Measurements from ENCODE around the gene ZNF274. TPM values are rescaled to one million over a fixed set of nuclear protein-coding genes. Genes with fewer than 3 reads are reported as not detected.

The ZNF274 gene
- total and polyA plus RNA-seq, 9 of the 15 experiments (the other 6 are each of a cell fraction or from before 2014, with no cell fraction given): 5.2 to 37.0 (median 28.1) TPM

DNA sequence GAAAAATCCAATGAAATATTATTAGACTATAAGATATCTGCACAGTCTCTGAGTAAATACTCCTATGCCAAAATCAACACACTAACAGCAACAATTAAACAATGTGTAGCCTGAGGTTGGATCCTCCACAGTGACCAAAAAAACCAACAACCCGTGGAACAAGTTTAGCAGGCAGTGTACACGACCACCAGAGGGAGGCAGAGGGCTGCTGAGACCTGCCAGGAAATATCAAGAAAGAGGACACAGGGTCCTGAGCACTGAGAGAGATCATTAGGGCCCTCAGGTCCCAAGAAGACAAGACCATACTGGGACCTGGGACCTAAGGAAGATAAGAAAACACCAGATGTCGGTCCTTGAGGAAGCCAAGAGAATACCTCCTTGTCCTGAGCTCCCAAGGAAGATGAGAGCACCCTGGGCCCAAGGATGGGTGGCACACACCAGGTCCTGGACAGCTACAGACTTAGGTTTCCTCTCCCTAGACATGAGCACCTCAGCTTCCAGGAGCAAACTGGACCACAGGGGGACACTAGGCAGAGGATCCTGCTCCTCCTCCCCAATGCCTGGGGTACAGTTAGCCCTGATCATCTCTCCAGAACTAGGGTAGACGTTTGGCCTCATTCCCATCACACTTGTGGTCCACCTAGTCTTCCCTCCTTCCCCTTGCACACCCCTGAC, 822 bp upstream of the ZNF274 start (continued):
- TF ChIP-seq REST (IDR thresholded peaks at IDR 0.05; ENCODE audit: borderline replicate concordance) (peak; percentile 60; the same call in 1 of the 2 replicates), REST (CRISPR knock-in tag; IDR thresholded peaks at IDR 0.05; ENCODE audit: low read depth) (no peak), HDGF (IDR thresholded peaks at IDR 0.05) (peak; percentile 75; the same call in 1 of the 2 replicates), RBM22 (IDR thresholded peaks at IDR 0.05; ENCODE audit: low read depth, low read length, poor library complexity, severe bottlenecking) (no peak), ZNF217 (CRISPR knock-in tag; IDR thresholded peaks at IDR 0.05) (no peak), ZBTB1 (CRISPR knock-in tag; IDR thresholded peaks at IDR 0.05; ENCODE audit: borderline replicate concordance, low read depth) (no peak), POLR2AphosphoS5 (IDR thresholded peaks at IDR 0.05; ENCODE audit: control insufficient read depth, insufficient read depth, low read depth, low read length) (0 out of 2 replicates have a peak, but pooled peaks have one; percentile 23), SIN3A (IDR thresholded peaks at IDR 0.05; ENCODE audit: borderline replicate concordance in 2 of 2, control insufficient read depth in 1 of 2, low read depth in 2 of 2, low read length in 2 of 2) (0 out of 4 replicates have a peak, but pooled peaks of 1 of the 2 experiments have one; percentile 45), ZNF263 (CRISPR knock-in tag; IDR thresholded peaks at IDR 0.05; ENCODE audit: borderline replicate concordance) (peak; percentile 85; the same call in 1 of the 2 replicates), CC2D1A (IDR thresholded peaks at IDR 0.05) (0 out of 2 replicates have a peak, but pooled peaks have one; percentile 31), RBFOX2 (IDR thresholded peaks at IDR 0.05; ENCODE audit: low read depth, low read length) (0 out of 2 replicates have a peak, but pooled peaks have one; percentile 32), MYC (IDR thresholded peaks at IDR 0.05; ENCODE audit: low read depth, low read length) (peak; percentile 44; the same call in 1 of the 2 replicates), MYC (CRISPR knock-in tag; IDR thresholded peaks at IDR 0.05; ENCODE audit: borderline replicate concordance, low read depth) (peak; percentile 76; the same call in 1 of the 2 replicates), CTBP1 (IDR thresholded peaks at IDR 0.05; ENCODE audit: borderline replicate concordance) (0 out of 2 replicates have a peak, but pooled peaks have one; percentile 16), BRCA1 (IDR thresholded peaks at IDR 0.05) (no peak), BRCA1 (CRISPR knock-in tag; IDR thresholded peaks at IDR 0.05) (peak; percentile 84), HSF4 (CRISPR knock-in tag; IDR thresholded peaks at IDR 0.05; ENCODE audit: borderline replicate concordance) (no peak)
- TF ChIP-seq, protein P1, sequence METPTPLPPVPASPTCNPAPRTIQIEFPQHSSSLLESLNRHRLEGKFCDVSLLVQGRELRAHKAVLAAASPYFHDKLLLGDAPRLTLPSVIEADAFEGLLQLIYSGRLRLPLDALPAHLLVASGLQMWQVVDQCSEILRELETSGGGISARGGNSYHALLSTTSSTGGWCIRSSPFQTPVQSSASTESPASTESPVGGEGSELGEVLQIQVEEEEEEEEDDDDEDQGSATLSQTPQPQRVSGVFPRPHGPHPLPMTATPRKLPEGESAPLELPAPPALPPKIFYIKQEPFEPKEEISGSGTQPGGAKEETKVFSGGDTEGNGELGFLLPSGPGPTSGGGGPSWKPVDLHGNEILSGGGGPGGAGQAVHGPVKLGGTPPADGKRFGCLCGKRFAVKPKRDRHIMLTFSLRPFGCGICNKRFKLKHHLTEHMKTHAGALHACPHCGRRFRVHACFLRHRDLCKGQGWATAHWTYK (CRISPR knock-in tag; IDR thresholded peaks at IDR 0.05): 0 out of 2 replicates have a peak, but pooled peaks have one; percentile 73
